GM19455 (cell line): Measurements from ENCODE around the gene ALOX5AP.
A peak's percentile ranks its signal among the peaks of the same experiment; 100 is the strongest.

ENCODE experiments used
- ATAC-seq: cut with Tn5 transposase; IDR thresholded peaks from one replicate; pipeline ENCODE4 v1.9.1; 2021; ENCODE audit not compliant: unreplicated experiment

ALOX5AP gene

GRCh38 chr13:30735025-30735871 is at the start of gene ALOX5AP:
ALOX5AP (plus strand) TSS chr13:30735543; CDS start chr13:30735606, 63 bp downstream.
- ATAC-seq = peak; percentile 78

GRCh38 chr13:30685987-30686386 is 49.4 kb upstream of the ALOX5AP start:
- no peak for ATAC-seq

GRCh38 chr13:30687601-30688000 is 47.7 kb upstream of the ALOX5AP start:
- ATAC-seq = no peak

- no peak for ATAC-seq
These were observed 45.6 kb upstream of the ALOX5AP start for GRCh38 chr13:30689752-30690151.

GRCh38 chr13:30690282-30691188 is 44.8 kb upstream of the ALOX5AP start:
- ATAC-seq = peak; percentile 59

GRCh38 chr13:30692113-30692512 is 43.2 kb upstream of the ALOX5AP start:
- ATAC-seq = no peak

- no peak for ATAC-seq
These were observed 38.8 kb upstream of the ALOX5AP start for GRCh38 chr13:30696278-30697176.

- no peak for ATAC-seq
These were observed 38.0 kb upstream of the ALOX5AP start for GRCh38 chr13:30697177-30697953.

GRCh38 chr13:30697996-30698401 is 37.3 kb upstream of the ALOX5AP start:
- ATAC-seq = no peak

GRCh38 chr13:30698488-30699005 is 36.8 kb upstream of the ALOX5AP start:
- ATAC-seq = no peak

- no peak for ATAC-seq
These were observed 35.0 kb upstream of the ALOX5AP start for GRCh38 chr13:30700364-30700763.

- no peak for ATAC-seq
These were observed 33.3 kb upstream of the ALOX5AP start for GRCh38 chr13:30702006-30702405.

- no peak for ATAC-seq
These were observed 30.7 kb upstream of the ALOX5AP start for GRCh38 chr13:30704596-30704995.

- ATAC-seq = no peak
These were observed 29.7 kb upstream of the ALOX5AP start for GRCh38 chr13:30705680-30706079.

- ATAC-seq = no peak
These were observed 26.8 kb upstream of the ALOX5AP start for GRCh38 chr13:30708541-30708940.

- no peak for ATAC-seq
These were observed 24.9 kb upstream of the ALOX5AP start for GRCh38 chr13:30710442-30710841.

GRCh38 chr13:30711375-30711774 is 24.0 kb upstream of the ALOX5AP start:
- no peak for ATAC-seq

GRCh38 chr13:30711837-30712236 is 23.5 kb upstream of the ALOX5AP start:
- ATAC-seq = no peak
